IMR-90 (cell line): ENCODE measurements around the gene ABCA10.

Experiments
- CHD1 ChIP-seq: IDR thresholded peaks from 2 replicates; pipeline ENCODE4 v1.6.1; 2012; ENCODE audit warnings: low read depth, low read length, improper control_type of control experiment
- CTCF ChIP-seq: conservative IDR thresholded peaks from 2 replicates; pipeline ENCODE4 v1.5.1; 2012; ENCODE audit warnings: mild to moderate bottlenecking, low read depth, low read length, improper control_type of control experiment
- MAZ ChIP-seq: IDR thresholded peaks from 2 replicates; pipeline ENCODE4 v1.6.1; 2012; ENCODE audit warnings: low read depth, mild to moderate bottlenecking, low read length, improper control_type of control experiment, moderate library complexity, borderline replicate concordance
- POLR2A ChIP-seq: IDR thresholded peaks from 2 replicates; pipeline ENCODE4 v1.6.1; 2012; ENCODE audit warnings: mild to moderate bottlenecking, low read depth, low read length
- RCOR1 ChIP-seq: IDR thresholded peaks from 2 replicates; pipeline ENCODE4 v1.6.1; 2012; ENCODE audit warnings: mild to moderate bottlenecking, low read length, improper control_type of control experiment; ENCODE audit not compliant: insufficient replicate concordance
- RFX5 ChIP-seq: IDR thresholded peaks from 2 replicates; pipeline ENCODE4 v1.8.0; 2012; ENCODE audit warnings: low read depth, mild to moderate bottlenecking, low read length, moderate library complexity
- SMC3 ChIP-seq: fragments of 150-350 bp; IDR thresholded peaks from 2 replicates; pipeline ENCODE4 v1.6.1; 2016; ENCODE audit warnings: low read depth, mild to moderate bottlenecking, antibody characterized with exemption, low read length, moderate library complexity
- USF2 ChIP-seq: fragments of 150-350 bp; IDR thresholded peaks from 2 replicates; pipeline ENCODE4 v1.6.1; 2017; ENCODE audit warnings: mild to moderate bottlenecking, antibody characterized with exemption, low read length, low read depth

GRCh38 chr17:69170377-69170776 lies 58.2 kb downstream of the ABCA10 start:
- no peak for TF ChIP-seq MAZ
- TF ChIP-seq POLR2A: no peak
- no peak for TF ChIP-seq CTCF
- no peak for TF ChIP-seq CHD1
- no peak for TF ChIP-seq USF2
- TF ChIP-seq RCOR1: no peak
- TF ChIP-seq SMC3: no peak
- no peak for TF ChIP-seq RFX5
